Thymus (tissue), 11 donors: ENCODE results near the gene PRDM16. TPM values are rescaled to one million over a fixed set of nuclear protein-coding genes. Genes with fewer than 3 reads are reported as not detected.

Source experiments
- DNase-seq, 9 donors: peaks; one replicate each; pipeline ENCODE4 v3.0.0-alpha.2; 2013; ENCODE audit warnings: low spot score in 9 of 9, low read depth in 6 of 9, missing footprints in 1 of 9
- H3K27ac ChIP-seq, 2 donors: one replicate each; pipeline ENCODE4 v1.5.1; 2013; ENCODE audit warnings: control low read depth in 1 of 2, low read depth in 1 of 2, low read length in 1 of 2, mild to moderate bottlenecking in 1 of 2, moderate library complexity in 1 of 2
- H3K27me3 ChIP-seq, 2 donors: one replicate each; pipeline ENCODE4 v1.5.1; 2013; ENCODE audit warnings: low read length in 1 of 2; ENCODE audit not compliant: control insufficient read depth in 2 of 2, insufficient read depth in 1 of 2
- H3K36me3 ChIP-seq, 2 donors: one replicate each; pipeline ENCODE4 v1.5.1; 2013; ENCODE audit warnings: low read length in 1 of 2, mild to moderate bottlenecking in 1 of 2, moderate library complexity in 1 of 2; ENCODE audit not compliant: control insufficient read depth in 2 of 2, insufficient read depth in 2 of 2
- H3K4me1 ChIP-seq, 2 donors: one replicate each; pipeline ENCODE4 v1.5.1; 2013; ENCODE audit warnings: low read length in 2 of 2; ENCODE audit not compliant: control insufficient read depth in 2 of 2, insufficient read depth in 2 of 2
- H3K4me3 ChIP-seq, 2 donors: one replicate each; pipeline ENCODE4 v1.5.1; 2013; ENCODE audit warnings: low read length in 2 of 2, control low read depth in 1 of 2, mild to moderate bottlenecking in 1 of 2
- H3K9me3 ChIP-seq, 2 donors: one replicate each; pipeline ENCODE4 v1.5.1; 2013; ENCODE audit warnings: low read length in 1 of 2, mild to moderate bottlenecking in 1 of 2; ENCODE audit not compliant: control insufficient read depth in 2 of 2, insufficient read depth in 1 of 2
- WGBS: extraction: QIAGEN DNeasy Blood & Tissue Kit; methylation state at CpG from one replicate; pipeline ENCODE4 v1.1.7; 2013; 5-methylcytosine and 5-hydroxymethylcytosine counted together
- polyA plus RNA-seq: library from polyadenylated mRNA; stranded (reverse); fragments of 200-250 nt; gene quantifications from one replicate; pipeline ENCODE4 v1.2.3, GENCODE V29; 2013
- total RNA-seq: library from RNA; stranded (reverse); fragments of 120-200 nt; gene quantifications from one replicate; pipeline ENCODE4 v1.2.4, GENCODE V29; 2013
- donor health status: healthy.

PRDM16 gene
- total and polyA plus RNA-seq, 2 donors = 0.09 to 0.55 TPM

- Histone ChIP-seq H3K36me3 (no peaks in the 10 kb centered on the region), H3K27me3 (no peaks in the 10 kb centered on the region), H3K9me3 (no peaks in the 10 kb centered on the region), H3K27ac (no peak overlapping the region), H3K4me1 (peaks cover 0 to 7% of the 10 kb centered on the region in 2 donors), H3K4me3 (no peak overlapping the region)
- 95% methylated on average over 21 of the region's 21 CpGs for WGBS
- no peak for DNase-seq
These were observed 395.1 kb downstream of the PRDM16 start for GRCh38 chr1:3463891-3464648.

GRCh38 chr1:3464649-3465025 lies 395.6 kb downstream of the PRDM16 start:
- no peaks in the 10 kb centered on the region for H3K9me3 ChIP-seq
- H3K4me3 ChIP-seq = no peak overlapping the region
- H3K27me3 ChIP-seq = no peaks in the 10 kb centered on the region
- DNase-seq = no peak
- 95% methylated on average over 11 of the region's 11 CpGs for WGBS
- no peaks in the 10 kb centered on the region for H3K36me3 ChIP-seq
- peaks cover 0 to 7% of the 10 kb centered on the region in 2 donors for H3K4me1 ChIP-seq
- H3K27ac ChIP-seq = no peak overlapping the region

GRCh38 chr1:3465091-3465934 lies 396.3 kb downstream of the PRDM16 start:
- Histone ChIP-seq H3K4me3 (no peak overlapping the region), H3K27ac (no peak overlapping the region), H3K4me1 (peaks cover 0 to 7% of the 10 kb centered on the region in 2 donors), H3K36me3 (no peaks in the 10 kb centered on the region), H3K9me3 (no peaks in the 10 kb centered on the region), H3K27me3 (no peaks in the 10 kb centered on the region)
- 88% methylated on average over 28 of the region's 28 CpGs for WGBS
- no peak for DNase-seq

- Histone ChIP-seq H3K27ac (no peak overlapping the region), H3K4me3 (no peak overlapping the region), H3K9me3 (no peaks in the 10 kb centered on the region), H3K4me1 (peaks cover 0 to 7% of the 10 kb centered on the region in 2 donors), H3K27me3 (no peaks in the 10 kb centered on the region), H3K36me3 (no peaks in the 10 kb centered on the region)
- DNase-seq = peak in 2 of 9 donors; percentile 21 to 25
- WGBS = 48% methylated on average over 17 of the region's 17 CpGs
These were observed 396.9 kb downstream of the PRDM16 start for GRCh38 chr1:3465935-3466321.

GRCh38 chr1:3466366-3467075 lies 397.5 kb downstream of the PRDM16 start:
- Histone ChIP-seq H3K27me3 (no peaks in the 10 kb centered on the region), H3K4me1 (peaks cover 0 to 9% of the 10 kb centered on the region in 2 donors), H3K9me3 (no peaks in the 10 kb centered on the region), H3K4me3 (no peak overlapping the region), H3K27ac (no peak overlapping the region), H3K36me3 (no peaks in the 10 kb centered on the region)
- WGBS = 96% methylated on average over 16 of the region's 16 CpGs
- no peak for DNase-seq

- Histone ChIP-seq H3K9me3 (no peaks in the 10 kb centered on the region), H3K4me3 (no peak overlapping the region), H3K4me1 (peaks cover 0 to 9% of the 10 kb centered on the region in 2 donors), H3K27me3 (no peaks in the 10 kb centered on the region), H3K27ac (no peak overlapping the region), H3K36me3 (no peaks in the 10 kb centered on the region)
- no peak for DNase-seq
- 94% methylated on average over 35 of the region's 35 CpGs for WGBS
These were observed 398.4 kb downstream of the PRDM16 start for GRCh38 chr1:3467096-3468036.

GRCh38 chr1:3468236-3469103 lies 399.5 kb downstream of the PRDM16 start:
- peaks cover 0 to 9% of the 10 kb centered on the region in 2 donors for H3K4me1 ChIP-seq
- no peaks in the 10 kb centered on the region for H3K27me3 ChIP-seq
- no peak for DNase-seq
- H3K4me3 ChIP-seq = no peak overlapping the region
- no peak overlapping the region for H3K27ac ChIP-seq
- no peaks in the 10 kb centered on the region for H3K36me3 ChIP-seq
- WGBS = 86% methylated on average over 34 of the region's 34 CpGs
- no peaks in the 10 kb centered on the region for H3K9me3 ChIP-seq
